Brain microvascular endothelial cell (primary cell): ENCODE results near the gene KAZN.

Experiments used
- DNase-seq: peaks from one replicate; pipeline ENCODE4 v3.0.0-alpha.2; 2020
- H3K27ac ChIP-seq: fragments of 250-450 bp; sonication (Bioruptor Pico); 2 replicates; pipeline ENCODE4 v1.5.1; 2020; ENCODE audit warnings: mild to moderate bottlenecking, moderate library complexity
- H3K27me3 ChIP-seq: fragments of 250-450 bp; sonication (Bioruptor Pico); replicated peaks from 2 replicates; pipeline ENCODE4 v1.5.1; 2020; ENCODE audit warnings: mild to moderate bottlenecking
- H3K36me3 ChIP-seq: fragments of 250-450 bp; sonication (Bioruptor Pico); replicated peaks from 2 replicates; pipeline ENCODE4 v1.5.1; 2020; ENCODE audit warnings: mild to moderate bottlenecking
- H3K4me3 ChIP-seq: 2 replicates; pipeline ENCODE4 v1.5.1; 2011; ENCODE audit warnings: low read depth, mild to moderate bottlenecking, control low read depth, low read length, moderate library complexity
- in situ Hi-C: cut with HindIII; loops from 2 replicates; pipeline ENCODE4 v1.10.0; 2017; ENCODE audit warnings: low sequenced_read_pairs, low pct_ligation_motif_present
- TF ChIP-seq, protein P1 (sequence below): IDR thresholded peaks from 2 replicates; pipeline ENCODE4 v1.5.1; 2011; ENCODE audit warnings: low read depth, mild to moderate bottlenecking, moderate library complexity, low read length, control low read depth, inconsistent platforms; ENCODE audit errors: missing control alignments

The KAZN gene

DNA sequence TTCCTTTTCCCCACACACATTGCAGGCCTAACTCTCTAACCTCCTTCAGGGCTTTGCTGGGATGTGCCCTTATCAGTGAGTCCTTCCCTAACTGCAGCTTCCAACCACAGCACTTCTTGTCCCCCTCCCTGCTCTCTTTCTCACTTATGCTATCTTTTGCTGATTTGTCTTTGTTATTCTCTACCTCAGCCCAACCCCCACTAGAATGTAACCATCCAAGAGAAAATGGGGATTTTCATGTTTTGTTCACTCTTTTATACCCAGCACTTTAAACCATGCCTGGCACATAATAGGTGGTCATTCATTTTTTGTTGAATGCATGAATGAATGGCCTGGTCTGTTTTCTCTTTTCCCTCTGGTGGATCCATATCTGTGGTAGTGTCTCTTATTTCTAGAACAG, 243.5 kb downstream of the KAZN start:
- DNase-seq, result no peak
- in situ Hi-C loops, result no loop called here
- TF ChIP-seq, protein P1, sequence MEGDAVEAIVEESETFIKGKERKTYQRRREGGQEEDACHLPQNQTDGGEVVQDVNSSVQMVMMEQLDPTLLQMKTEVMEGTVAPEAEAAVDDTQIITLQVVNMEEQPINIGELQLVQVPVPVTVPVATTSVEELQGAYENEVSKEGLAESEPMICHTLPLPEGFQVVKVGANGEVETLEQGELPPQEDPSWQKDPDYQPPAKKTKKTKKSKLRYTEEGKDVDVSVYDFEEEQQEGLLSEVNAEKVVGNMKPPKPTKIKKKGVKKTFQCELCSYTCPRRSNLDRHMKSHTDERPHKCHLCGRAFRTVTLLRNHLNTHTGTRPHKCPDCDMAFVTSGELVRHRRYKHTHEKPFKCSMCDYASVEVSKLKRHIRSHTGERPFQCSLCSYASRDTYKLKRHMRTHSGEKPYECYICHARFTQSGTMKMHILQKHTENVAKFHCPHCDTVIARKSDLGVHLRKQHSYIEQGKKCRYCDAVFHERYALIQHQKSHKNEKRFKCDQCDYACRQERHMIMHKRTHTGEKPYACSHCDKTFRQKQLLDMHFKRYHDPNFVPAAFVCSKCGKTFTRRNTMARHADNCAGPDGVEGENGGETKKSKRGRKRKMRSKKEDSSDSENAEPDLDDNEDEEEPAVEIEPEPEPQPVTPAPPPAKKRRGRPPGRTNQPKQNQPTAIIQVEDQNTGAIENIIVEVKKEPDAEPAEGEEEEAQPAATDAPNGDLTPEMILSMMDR, result no peak
- H3K36me3 ChIP-seq, result no peaks in the 10 kb centered on the region
- H3K27me3 ChIP-seq, result no peaks in the 10 kb centered on the region
- no peak overlapping the region for H3K4me3 ChIP-seq
- no peak overlapping the region for H3K27ac ChIP-seq

DNA sequence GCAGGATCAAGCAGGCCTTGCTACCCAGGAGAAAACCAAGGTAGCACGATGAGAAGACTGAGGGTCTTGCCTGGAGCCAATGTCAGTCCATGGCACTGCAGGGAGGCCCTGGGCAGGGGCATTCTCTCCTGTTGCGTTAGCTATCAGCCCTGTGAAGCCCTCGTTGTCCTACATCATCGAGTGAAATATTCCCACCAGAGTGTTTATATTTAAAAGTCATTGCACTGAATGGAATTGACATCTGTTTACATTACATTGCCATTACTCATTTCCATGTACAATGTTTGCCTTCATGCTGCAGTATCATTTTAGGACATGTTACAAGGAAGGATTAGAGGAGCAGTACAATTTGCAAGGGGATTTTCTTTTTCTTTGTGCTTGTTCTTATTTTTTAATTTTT, 243.9 kb downstream of the KAZN start:
- H3K27me3 ChIP-seq, result no peaks in the 10 kb centered on the region
- no peak overlapping the region for H3K4me3 ChIP-seq
- in situ Hi-C loops, result no loop called here
- no peak for DNase-seq
- TF ChIP-seq, protein P1, result no peak
- H3K36me3 ChIP-seq, result no peaks in the 10 kb centered on the region
- H3K27ac ChIP-seq, result no peak overlapping the region

DNA sequence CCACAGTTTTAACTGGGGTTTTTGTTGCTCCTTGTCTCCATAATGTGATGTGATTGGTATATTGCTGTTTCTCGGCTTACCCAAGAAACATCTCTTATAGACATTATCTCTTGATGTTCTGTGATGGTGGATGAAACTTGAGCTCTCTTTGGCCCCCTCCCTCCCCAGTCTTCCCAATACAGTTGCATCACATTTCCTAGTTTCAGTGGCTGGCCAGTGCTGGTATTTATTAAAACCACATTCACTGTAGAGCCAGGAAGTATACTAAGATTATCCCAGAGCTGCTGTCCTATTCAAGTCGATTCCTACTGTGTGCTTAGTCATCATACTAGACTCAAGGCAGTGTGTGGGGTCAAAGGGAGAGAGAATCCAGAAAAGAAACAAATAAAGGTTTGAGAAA, 244.4 kb downstream of the KAZN start:
- no peaks in the 10 kb centered on the region for H3K27me3 ChIP-seq
- TF ChIP-seq, protein P1, result no peak
- peak; percentile 14 for DNase-seq
- H3K27ac ChIP-seq, result no peak overlapping the region
- in situ Hi-C loops, result no loop called here
- H3K4me3 ChIP-seq, result no peak overlapping the region
- no peaks in the 10 kb centered on the region for H3K36me3 ChIP-seq

DNA sequence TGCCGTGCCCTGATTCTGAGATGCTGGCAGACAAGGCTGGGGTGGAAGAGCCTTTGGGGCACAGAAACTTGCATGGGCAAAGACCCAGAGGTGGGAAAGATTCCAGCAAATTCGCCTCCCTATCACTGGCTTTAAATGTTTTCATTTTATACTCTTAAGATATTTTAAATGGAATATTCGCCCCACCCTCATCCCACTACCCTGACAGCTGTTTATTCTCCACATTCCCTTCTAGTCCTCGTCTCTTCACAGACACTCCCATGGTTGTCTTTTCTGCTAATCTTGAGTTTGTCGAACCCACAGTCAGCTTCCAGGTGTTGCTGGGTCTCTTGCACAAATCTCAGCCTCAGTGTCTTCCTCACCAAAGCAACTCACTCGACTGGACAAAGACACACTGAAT, 245.0 kb downstream of the KAZN start:
- H3K36me3 ChIP-seq, result no peaks in the 10 kb centered on the region

DNA sequence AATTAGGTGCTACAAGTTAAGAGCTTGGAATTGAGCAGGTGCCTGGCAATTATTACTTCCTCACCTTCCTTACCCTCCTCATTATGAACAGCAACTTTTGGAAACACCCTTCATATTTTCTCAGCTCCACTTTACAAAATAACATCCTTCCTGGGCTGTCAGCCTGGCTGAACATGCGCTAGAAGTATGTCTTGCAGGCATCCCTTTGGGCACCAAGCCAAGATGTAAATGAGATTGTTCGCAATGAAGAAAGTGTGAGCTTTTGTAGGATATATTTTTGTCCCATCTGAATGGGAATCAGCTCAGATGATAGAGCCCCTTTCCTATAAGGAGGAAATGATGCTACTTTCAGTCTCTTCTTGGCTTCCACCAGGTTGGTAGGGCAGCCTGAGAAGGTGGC, 245.9 kb downstream of the KAZN start:
- Histone ChIP-seq H3K27me3 (no peaks in the 10 kb centered on the region), H3K4me3 (no peak overlapping the region), H3K36me3 (no peaks in the 10 kb centered on the region), H3K27ac (no peak overlapping the region)
- DNase-seq, result no peak
- TF ChIP-seq, protein P1, result no peak
- in situ Hi-C loops, result no loop called here

More for the DNA sequence above, 245.0 kb downstream of the KAZN start:
- no peak for DNase-seq
- TF ChIP-seq, protein P1, result no peak
- in situ Hi-C loops, result no loop called here
- Histone ChIP-seq H3K27ac (no peak overlapping the region), H3K4me3 (no peak overlapping the region), H3K27me3 (no peaks in the 10 kb centered on the region)

DNA sequence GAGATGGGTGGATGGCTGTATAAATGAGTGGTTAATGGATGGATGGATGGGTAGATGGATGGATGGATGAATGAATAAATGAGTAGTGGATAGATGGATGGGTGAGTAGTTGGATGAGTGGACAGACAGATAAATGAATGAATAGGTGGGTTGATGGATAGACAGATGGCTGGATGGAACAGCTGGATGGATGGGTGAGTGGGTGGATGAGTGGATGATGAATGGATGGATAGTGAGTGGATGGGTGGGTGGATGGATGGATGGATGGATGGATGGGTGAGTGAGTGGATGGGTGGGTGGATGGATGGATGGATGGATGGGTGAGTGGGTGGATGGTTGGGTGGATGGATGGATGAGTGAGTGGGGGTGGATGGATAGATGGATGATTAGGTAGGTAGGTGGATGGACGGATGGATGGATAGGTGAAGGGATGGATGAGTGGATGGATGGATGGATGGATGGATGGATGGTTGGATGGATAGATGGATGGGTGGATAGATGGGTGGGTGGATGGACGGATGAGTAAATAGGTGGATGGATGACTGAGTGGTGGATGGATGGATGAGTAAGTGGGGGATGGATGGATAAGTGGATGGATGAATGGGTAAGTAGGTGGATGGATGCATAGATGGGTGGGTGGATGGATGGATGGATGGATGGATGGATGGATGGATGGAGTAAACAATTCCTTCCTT, 246.6 kb downstream of the KAZN start:
- in situ Hi-C loops, result no loop called here
- H3K27ac ChIP-seq, result no peak overlapping the region
- H3K36me3 ChIP-seq, result no peaks in the 10 kb centered on the region
- TF ChIP-seq, protein P1, result no peak
- H3K4me3 ChIP-seq, result no peak overlapping the region
- no peak for DNase-seq
- no peaks in the 10 kb centered on the region for H3K27me3 ChIP-seq
